ENCODE results near the gene FOXP1. TPM values are rescaled to one million over a fixed set of nuclear protein-coding genes. Genes with fewer than 3 reads are reported as not detected.

The FOXP1 gene
- total RNA-seq, 1 donor from 2014 or later = 33.2 TPM

GRCh38 chr3:71102111-71102983 lies 481.2 kb downstream of the FOXP1 start:
- H3K4me3 ChIP-seq (ENCODE audit: low read depth, low read length) = no peak overlapping the region
- no peaks in the 10 kb centered on the region for H3K27me3 ChIP-seq (ENCODE audit: control insufficient read depth, insufficient read depth, low read length)
- H3K36me3 ChIP-seq (ENCODE audit: control insufficient read depth, insufficient read depth, low read length) = no peaks in the 10 kb centered on the region
- FAIRE-seq (no peak), DNase-seq (ENCODE audit: low read depth) (peak; percentile 85)
- TF ChIP-seq CTCF (IDR thresholded peaks at IDR 0.05; ENCODE audit: insufficient read depth, low read length, severe bottlenecking) = no peak

GRCh38 chr3:71101626-71102025 lies 481.9 kb downstream of the FOXP1 start:
- no peaks in the 10 kb centered on the region for H3K36me3 ChIP-seq (ENCODE audit: control insufficient read depth, insufficient read depth, low read length)
- no peak for TF ChIP-seq CTCF (IDR thresholded peaks at IDR 0.05; ENCODE audit: insufficient read depth, low read length, severe bottlenecking)
- DNase-seq (ENCODE audit: low read depth) (no peak), FAIRE-seq (no peak)
- H3K4me3 ChIP-seq (ENCODE audit: low read depth, low read length) = no peak overlapping the region
- no peaks in the 10 kb centered on the region for H3K27me3 ChIP-seq (ENCODE audit: control insufficient read depth, insufficient read depth, low read length)

GRCh38 chr3:71101014-71101413 lies 482.5 kb downstream of the FOXP1 start:
- peak; percentile 96 for DNase-seq (ENCODE audit: low read depth)
- H3K27me3 ChIP-seq (ENCODE audit: control insufficient read depth, insufficient read depth, low read length) = no peaks in the 10 kb centered on the region
- H3K4me3 ChIP-seq (ENCODE audit: low read depth, low read length) = no peak overlapping the region
- FAIRE-seq = peak; percentile 85
- H3K36me3 ChIP-seq (ENCODE audit: control insufficient read depth, insufficient read depth, low read length) = no peaks in the 10 kb centered on the region
- no peak for TF ChIP-seq CTCF (IDR thresholded peaks at IDR 0.05; ENCODE audit: insufficient read depth, low read length, severe bottlenecking)

- Histone ChIP-seq H3K27me3 (ENCODE audit: control insufficient read depth, insufficient read depth, low read length) (no peaks in the 10 kb centered on the region), H3K36me3 (ENCODE audit: control insufficient read depth, insufficient read depth, low read length) (no peaks in the 10 kb centered on the region), H3K4me3 (ENCODE audit: low read depth, low read length) (no peak overlapping the region)
- FAIRE-seq = no peak
- DNase-seq (ENCODE audit: low read depth) = no peak
- no peak for TF ChIP-seq CTCF (IDR thresholded peaks at IDR 0.05; ENCODE audit: insufficient read depth, low read length, severe bottlenecking)
These were observed 483.4 kb downstream of the FOXP1 start for GRCh38 chr3:71099997-71100719.

GRCh38 chr3:71097557-71097956 lies 486.0 kb downstream of the FOXP1 start:
- FAIRE-seq (no peak), DNase-seq (ENCODE audit: low read depth) (no peak)
- Histone ChIP-seq H3K36me3 (ENCODE audit: control insufficient read depth, insufficient read depth, low read length) (no peaks in the 10 kb centered on the region), H3K27me3 (ENCODE audit: control insufficient read depth, insufficient read depth, low read length) (no peaks in the 10 kb centered on the region), H3K4me3 (ENCODE audit: low read depth, low read length) (no peak overlapping the region)
- no peak for TF ChIP-seq CTCF (IDR thresholded peaks at IDR 0.05; ENCODE audit: insufficient read depth, low read length, severe bottlenecking)

Measured in bronchial epithelial cell (primary cell).